ENCODE data around the gene CDK2.
A peak's percentile ranks its signal among the peaks of the same experiment; 100 is the strongest.
"Not testable (repeated sequence)": the region's sequence is repeated elsewhere in the genome, so short reads cannot be mapped to it uniquely, and the experiment has no call there.

The CDK2 gene

DNA sequence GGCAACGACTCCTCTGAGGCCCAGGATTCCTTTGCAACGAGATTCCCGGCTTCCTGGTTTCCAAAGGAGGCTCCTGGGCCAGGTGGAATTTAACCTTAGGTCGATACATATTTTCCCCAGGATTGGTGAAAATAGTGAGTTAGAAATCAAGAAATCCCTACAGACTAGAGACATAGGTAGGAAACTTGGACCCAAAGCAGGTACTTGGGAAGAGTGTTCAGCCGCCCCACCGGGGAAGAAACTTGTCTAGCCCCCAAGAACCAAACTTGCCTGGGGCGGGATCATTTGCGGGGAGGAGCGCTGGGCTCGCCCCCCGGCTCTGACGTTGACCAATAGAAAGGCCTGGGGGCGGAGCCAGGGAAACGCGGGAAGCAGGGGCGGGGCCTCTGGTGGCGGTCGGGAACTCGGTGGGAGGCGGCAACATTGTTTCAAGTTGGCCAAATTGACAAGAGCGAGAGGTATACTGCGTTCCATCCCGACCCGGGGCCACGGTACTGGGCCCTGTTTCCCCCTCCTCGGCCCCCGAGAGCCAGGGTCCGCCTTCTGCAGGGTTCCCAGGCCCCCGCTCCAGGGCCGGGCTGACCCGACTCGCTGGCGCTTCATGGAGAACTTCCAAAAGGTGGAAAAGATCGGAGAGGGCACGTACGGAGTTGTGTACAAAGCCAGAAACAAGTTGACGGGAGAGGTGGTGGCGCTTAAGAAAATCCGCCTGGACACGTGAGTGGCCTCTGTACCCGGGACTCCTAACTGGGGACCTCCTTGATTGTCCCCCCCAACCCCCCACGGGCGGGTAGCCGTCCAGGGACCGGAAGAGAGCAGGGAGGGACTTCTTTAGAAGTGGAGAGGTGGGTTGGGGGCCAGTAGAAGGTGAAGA, at the start of gene CDK2:
CDK2 (plus strand) TSS at position 423 of the 874 bp plus-strand sequence; CDS start at position 602, 179 bp downstream.
- POLR2A ChIA-PET: interaction anchor here (0.6 to 1.0 kb wide), 3 partner anchors 26 to 40 kb away, joined by 3 to 4 read pairs (median 4); partner anchors contain the start of gene PYM1
- TF ChIP-seq FOXA1 (IDR thresholded peaks at IDR 0.05): no peak
- 0 out of 2 replicates have a peak, but pooled peaks have one; percentile 34 for TF ChIP-seq L3MBTL2 (conservative IDR thresholded peaks at IDR 0.05)
- DNase-seq (ENCODE audit: extremely low spot score): peak; percentile 92
- CTCF ChIA-PET: no interaction called here

DNA sequence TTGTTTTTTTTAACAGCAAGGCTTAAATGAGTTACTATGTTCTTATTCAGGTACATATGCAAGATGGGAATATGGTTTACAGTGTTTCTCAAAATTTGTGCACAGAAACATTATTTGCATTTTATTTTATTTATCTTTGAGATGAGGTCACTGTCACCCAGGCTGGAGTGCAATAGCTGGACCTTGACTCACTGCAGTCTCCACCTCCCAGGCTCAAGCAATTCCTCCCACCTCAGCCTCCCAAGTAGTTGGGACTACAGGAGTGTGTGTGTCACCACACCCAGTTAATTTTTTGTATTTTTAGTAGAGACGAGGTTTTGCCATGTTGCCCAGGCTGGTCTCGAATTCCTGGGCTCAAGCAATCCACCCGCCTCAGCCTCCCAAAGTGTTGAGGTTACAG, 47.6 kb upstream of the CDK2 start:
- DNase-seq (ENCODE audit: extremely low spot score); POLR2A ChIA-PET: not testable (repeated sequence)
- CTCF ChIA-PET: interaction anchor here (0.6 kb wide), 1 partner anchor 101 kb away, joined by 3 read pairs; the partner anchor contains the start of genes ORMDL2 and SARNP

DNA sequence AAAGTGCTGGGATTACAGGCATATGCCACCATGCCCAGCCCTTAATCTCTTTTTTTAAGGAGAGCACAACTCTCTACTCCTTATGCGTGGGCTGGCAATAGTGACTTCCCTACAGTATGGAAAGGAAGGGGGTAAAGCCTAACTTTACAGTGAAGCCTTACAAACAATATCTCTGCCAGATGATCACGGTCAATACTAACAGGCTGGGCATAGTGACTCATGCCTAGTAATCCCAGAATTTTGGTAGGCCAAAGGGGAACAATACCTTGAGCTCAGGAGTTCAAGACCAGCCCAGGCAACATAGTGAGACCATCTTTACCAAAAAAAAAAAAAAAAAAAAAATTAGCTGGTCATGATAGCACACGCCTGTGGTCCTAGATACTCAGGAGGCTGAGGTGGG, 44.5 kb upstream of the CDK2 start:
- TF ChIP-seq SP1 (IDR thresholded peaks at IDR 0.05) (no peak), BHLHE40 (IDR thresholded peaks at IDR 0.05; ENCODE audit: borderline replicate concordance) (no peak), CTBP1 (IDR thresholded peaks at IDR 0.05; ENCODE audit: borderline replicate concordance) (no peak), FOXM1 (IDR thresholded peaks at IDR 0.05; ENCODE audit: borderline replicate concordance) (no peak), ZNF384 (IDR thresholded peaks at IDR 0.05) (no peak), ARNT (IDR thresholded peaks at IDR 0.05) (no peak)
- POLR2A ChIA-PET: no interaction called here
- no peak for DNase-seq (ENCODE audit: extremely low spot score)
- CTCF ChIA-PET: interaction anchor here (1.0 kb wide), 1 partner anchor 9 kb away, joined by 5 read pairs; the partner anchor contains the start of gene DGKA

DNA sequence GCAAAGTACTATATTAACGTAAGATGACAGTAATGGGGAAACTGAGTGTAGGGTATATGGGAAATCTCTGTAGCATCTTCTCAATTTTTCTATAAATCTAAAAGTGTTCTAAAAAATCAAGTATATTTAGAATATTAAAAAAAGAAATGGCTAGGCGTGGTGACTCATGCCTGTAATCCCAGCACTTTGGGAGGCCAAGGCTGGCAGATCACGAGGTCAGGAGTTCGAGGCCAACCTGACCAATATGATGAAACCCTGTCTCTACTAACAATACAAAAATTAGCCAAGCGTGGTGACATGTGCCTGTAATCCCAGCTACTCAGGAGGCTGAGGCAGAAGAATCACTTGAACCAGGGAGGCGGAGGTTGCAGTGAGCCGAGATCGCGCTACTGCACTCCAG, 43.0 kb upstream of the CDK2 start:
- CTCF ChIA-PET; POLR2A ChIA-PET; DNase-seq (ENCODE audit: extremely low spot score): not testable (repeated sequence)

DNA sequence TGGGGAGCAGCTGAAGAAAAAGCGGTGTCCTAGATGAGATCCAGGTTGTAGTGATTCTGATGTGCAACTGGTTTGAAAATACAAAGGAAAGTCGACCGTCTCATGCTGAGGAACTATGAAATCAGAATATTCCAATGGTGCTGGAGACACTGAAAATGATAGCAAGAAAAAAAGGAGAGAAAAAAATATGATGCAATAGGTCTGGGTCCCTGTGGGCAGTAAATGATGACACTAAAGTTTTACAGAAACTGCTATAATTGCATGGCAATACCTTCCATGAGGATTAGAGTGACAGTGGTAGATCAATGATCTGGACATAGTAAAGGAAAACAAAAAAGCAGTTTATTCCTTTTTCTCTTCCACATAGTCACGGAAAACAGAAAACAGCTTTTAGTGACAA, 41.3 kb upstream of the CDK2 start:
- ChIA-PET POLR2A (interaction anchor here (2.1 to 5.0 kb wide), 4 partner anchors 49 to 187 kb away, joined by 10 to 59 read pairs (median 22); partner anchors contain the start of genes DNAJC14, ORMDL2, RAB5B and SARNP), CTCF (interaction anchor here (1.4 to 2.1 kb wide), 3 partner anchors 9 to 183 kb away, joined by 4 to 8 read pairs (median 5); partner anchors contain the start of genes ORMDL2 and SARNP)
- TF ChIP-seq BHLHE40 (IDR thresholded peaks at IDR 0.05; ENCODE audit: borderline replicate concordance) (no peak), CTBP1 (IDR thresholded peaks at IDR 0.05; ENCODE audit: borderline replicate concordance) (no peak), FOXK2 (IDR thresholded peaks at IDR 0.05) (no peak), L3MBTL2 (conservative IDR thresholded peaks at IDR 0.05) (no peak), HDGF (IDR thresholded peaks at IDR 0.05; ENCODE audit: borderline replicate concordance) (no peak), SUZ12 (IDR thresholded peaks at IDR 0.05) (no peak), ELF4 (IDR thresholded peaks at IDR 0.05) (no peak), FOXM1 (IDR thresholded peaks at IDR 0.05; ENCODE audit: borderline replicate concordance) (no peak), ARNT (IDR thresholded peaks at IDR 0.05) (no peak), ZNF384 (IDR thresholded peaks at IDR 0.05) (no peak), SP1 (IDR thresholded peaks at IDR 0.05) (no peak), FOXA1 (IDR thresholded peaks at IDR 0.05) (no peak), LEF1 (IDR thresholded peaks at IDR 0.05; ENCODE audit: borderline replicate concordance) (no peak)
- TF ChIP-seq, protein P1, sequence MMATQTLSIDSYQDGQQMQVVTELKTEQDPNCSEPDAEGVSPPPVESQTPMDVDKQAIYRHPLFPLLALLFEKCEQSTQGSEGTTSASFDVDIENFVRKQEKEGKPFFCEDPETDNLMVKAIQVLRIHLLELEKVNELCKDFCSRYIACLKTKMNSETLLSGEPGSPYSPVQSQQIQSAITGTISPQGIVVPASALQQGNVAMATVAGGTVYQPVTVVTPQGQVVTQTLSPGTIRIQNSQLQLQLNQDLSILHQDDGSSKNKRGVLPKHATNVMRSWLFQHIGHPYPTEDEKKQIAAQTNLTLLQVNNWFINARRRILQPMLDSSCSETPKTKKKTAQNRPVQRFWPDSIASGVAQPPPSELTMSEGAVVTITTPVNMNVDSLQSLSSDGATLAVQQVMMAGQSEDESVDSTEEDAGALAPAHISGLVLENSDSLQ (IDR thresholded peaks at IDR 0.05): no peak
- DNase-seq (ENCODE audit: extremely low spot score): no peak

DNA sequence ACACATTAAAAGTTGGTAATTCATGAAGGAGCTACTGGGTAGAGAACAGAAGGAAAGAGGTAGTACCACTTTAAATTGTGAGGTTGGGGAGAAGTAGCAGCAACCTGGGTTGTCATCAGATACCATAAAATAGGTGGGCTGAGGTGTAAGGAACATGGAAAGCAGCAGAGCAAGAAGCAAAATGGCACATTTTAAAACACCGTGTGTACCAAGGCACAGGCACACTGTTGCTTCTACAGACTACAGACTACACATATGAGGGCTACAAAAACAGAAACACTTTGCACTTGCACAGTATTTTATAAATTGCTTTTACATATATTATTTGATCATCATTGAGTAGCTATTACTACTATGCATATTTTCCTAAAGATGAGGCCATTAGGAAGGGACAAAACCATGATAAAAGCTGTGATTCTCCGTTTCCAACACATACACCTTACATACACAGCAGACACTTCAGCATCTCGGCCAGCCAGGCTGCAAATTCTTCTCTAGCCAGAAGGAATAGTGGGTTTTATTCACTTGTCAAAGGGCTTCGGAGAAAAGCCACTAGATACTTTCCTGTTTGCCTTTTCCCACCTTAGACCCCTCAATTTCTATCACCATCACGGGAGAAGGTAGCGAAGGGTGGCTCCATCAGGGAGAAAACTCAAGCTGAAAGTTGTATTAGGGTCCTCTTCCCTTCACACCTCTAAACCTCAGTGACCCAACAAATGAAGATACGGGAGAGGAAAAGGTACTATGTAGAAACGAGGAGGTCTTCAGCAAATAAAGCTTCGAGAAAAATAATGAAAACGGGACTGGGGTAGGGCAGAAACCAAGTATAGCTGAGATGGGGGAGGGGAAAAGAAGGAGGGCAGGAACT, 40.5 kb upstream of the CDK2 start:
- no peak for DNase-seq (ENCODE audit: extremely low spot score)
- ChIA-PET CTCF (interaction anchor here (0.6 to 2.1 kb wide), 6 partner anchors 8 to 189 kb away, joined by 3 to 8 read pairs (median 4); partner anchors contain the start of genes ORMDL2 and SARNP), POLR2A (interaction anchor here (1.2 to 5.0 kb wide), 12 partner anchors 10 to 188 kb away, joined by 3 to 59 read pairs (median 8); partner anchors contain the start of genes DNAJC14, ORMDL2, RAB5B and SARNP)
- TF ChIP-seq, protein P1 (IDR thresholded peaks at IDR 0.05): no peak
- TF ChIP-seq L3MBTL2 (conservative IDR thresholded peaks at IDR 0.05): peak; percentile 65
- TF ChIP-seq LEF1 (IDR thresholded peaks at IDR 0.05; ENCODE audit: borderline replicate concordance): no peak
